Measurements from ENCODE around the gene GRM1.

GRM1 gene

DNA sequence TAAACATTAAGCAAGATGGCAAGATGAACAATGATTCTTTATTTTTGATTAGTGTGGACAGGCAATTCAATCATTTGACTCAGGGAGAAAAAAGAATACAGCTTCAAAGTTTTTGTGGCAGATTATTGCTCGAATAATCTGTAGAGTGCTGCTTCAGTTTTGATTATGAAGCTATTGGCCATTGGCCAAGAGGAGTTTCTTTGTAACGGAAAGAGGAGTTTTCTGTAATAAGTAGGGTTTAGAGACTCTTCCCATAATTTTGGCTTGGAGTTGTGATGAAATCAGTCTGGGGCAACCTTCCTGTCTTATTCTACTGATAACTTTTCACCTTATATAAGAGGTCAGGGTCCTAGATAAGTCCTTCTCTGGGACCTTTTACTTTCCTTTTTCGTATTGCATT is 258.1 kb downstream of the GRM1 start:
- no peak for DNase-seq (ENCODE audit: low read depth)
- TF ChIP-seq CTCF (IDR thresholded peaks at IDR 0.05; ENCODE audit: insufficient read depth, low read depth, low read length, missing control alignments), result no peak

GRCh38 chr6:146287691-146288369 is 259.0 kb downstream of the GRM1 start:
- DNase-seq (ENCODE audit: low read depth), result no peak
- no peak for TF ChIP-seq CTCF (IDR thresholded peaks at IDR 0.05; ENCODE audit: insufficient read depth, low read depth, low read length, missing control alignments)
- H3K4me3 ChIP-seq (ENCODE audit: low read depth, low read length), result no peak overlapping the region

More for the DNA sequence above, 258.1 kb downstream of the GRM1 start:
- no peak overlapping the region for H3K4me3 ChIP-seq (ENCODE audit: low read depth, low read length)

GRCh38 chr6:146289816-146290588 is 261.1 kb downstream of the GRM1 start:
- no peak for TF ChIP-seq CTCF (IDR thresholded peaks at IDR 0.05; ENCODE audit: insufficient read depth, low read depth, low read length, missing control alignments)
- no peak overlapping the region for H3K4me3 ChIP-seq (ENCODE audit: low read depth, low read length)
- no peak for DNase-seq (ENCODE audit: low read depth)

GRCh38 chr6:146290589-146290901 is 261.7 kb downstream of the GRM1 start:
- DNase-seq (ENCODE audit: low read depth), result no peak
- no peak overlapping the region for H3K4me3 ChIP-seq (ENCODE audit: low read depth, low read length)
- no peak for TF ChIP-seq CTCF (IDR thresholded peaks at IDR 0.05; ENCODE audit: insufficient read depth, low read depth, low read length, missing control alignments)

GRCh38 chr6:146292506-146292905 is 263.6 kb downstream of the GRM1 start:
- DNase-seq (ENCODE audit: low read depth), result no peak
- no peak overlapping the region for H3K4me3 ChIP-seq (ENCODE audit: low read depth, low read length)
- TF ChIP-seq CTCF (IDR thresholded peaks at IDR 0.05; ENCODE audit: insufficient read depth, low read depth, low read length, missing control alignments), result no peak

- no peak for TF ChIP-seq CTCF (IDR thresholded peaks at IDR 0.05; ENCODE audit: insufficient read depth, low read depth, low read length, missing control alignments)
- H3K4me3 ChIP-seq (ENCODE audit: low read depth, low read length), result no peak overlapping the region
Observed at GRCh38 chr6:146295695-146296094, 266.8 kb downstream of the GRM1 start.

More at GRCh38 chr6:146295695-146296094, 266.8 kb downstream of the GRM1 start:
- no peak for DNase-seq (ENCODE audit: low read depth)

Data from GM12865 (cell line).